ENCODE measurements around the gene TAF6. TPM values are rescaled to one million over a fixed set of nuclear protein-coding genes. Genes with fewer than 3 reads are reported as not detected.

Gene TAF6
- total RNA-seq, 1 donor from 2014 or later: 17.5 TPM

GRCh38 chr7:100075418-100075817 lies 43.7 kb downstream of the TAF6 start:
- no peak for DNase-seq (ENCODE audit: low spot score in 2 of 2)
- no peak for FAIRE-seq

GRCh38 chr7:100074841-100075240 lies 44.3 kb downstream of the TAF6 start:
- DNase-seq (ENCODE audit: low spot score in 2 of 2) (no peak), FAIRE-seq (no peak)

DNA sequence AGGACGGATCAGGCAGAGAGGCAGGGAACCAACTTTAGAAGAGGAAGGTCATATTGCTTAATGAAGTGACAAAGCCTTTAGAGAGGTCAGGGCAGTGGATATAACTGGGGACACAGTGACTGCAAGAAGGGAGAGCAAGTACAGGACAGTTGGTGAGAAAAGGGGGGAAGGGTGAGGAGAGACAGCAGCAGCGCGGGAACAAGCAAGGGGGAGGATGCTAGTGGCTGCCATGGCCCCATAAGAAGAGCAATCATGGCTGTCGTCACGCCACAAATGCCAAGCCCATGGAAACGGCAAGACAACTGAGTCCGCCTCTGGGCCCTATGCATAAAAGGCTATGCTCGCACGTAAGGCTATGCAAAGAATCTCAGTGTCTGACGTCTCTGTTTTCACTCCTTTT lies 46.7 kb downstream of the TAF6 start:
- FAIRE-seq (no peak), DNase-seq (ENCODE audit: low spot score in 2 of 2) (no peak)

- no peak for FAIRE-seq
- DNase-seq (ENCODE audit: low spot score in 2 of 2): no peak
Observed at GRCh38 chr7:100071018-100071723, 48.0 kb downstream of the TAF6 start.

- no peak for FAIRE-seq
- DNase-seq (ENCODE audit: low spot score in 2 of 2): no peak
Observed at GRCh38 chr7:100069991-100070390, 49.2 kb downstream of the TAF6 start.

- FAIRE-seq: no peak
- peak in 1 of 2 donors; percentile 22 for DNase-seq (ENCODE audit: low spot score in 2 of 2)
Observed at GRCh38 chr7:100066953-100067352, 52.2 kb downstream of the TAF6 start.

DNA sequence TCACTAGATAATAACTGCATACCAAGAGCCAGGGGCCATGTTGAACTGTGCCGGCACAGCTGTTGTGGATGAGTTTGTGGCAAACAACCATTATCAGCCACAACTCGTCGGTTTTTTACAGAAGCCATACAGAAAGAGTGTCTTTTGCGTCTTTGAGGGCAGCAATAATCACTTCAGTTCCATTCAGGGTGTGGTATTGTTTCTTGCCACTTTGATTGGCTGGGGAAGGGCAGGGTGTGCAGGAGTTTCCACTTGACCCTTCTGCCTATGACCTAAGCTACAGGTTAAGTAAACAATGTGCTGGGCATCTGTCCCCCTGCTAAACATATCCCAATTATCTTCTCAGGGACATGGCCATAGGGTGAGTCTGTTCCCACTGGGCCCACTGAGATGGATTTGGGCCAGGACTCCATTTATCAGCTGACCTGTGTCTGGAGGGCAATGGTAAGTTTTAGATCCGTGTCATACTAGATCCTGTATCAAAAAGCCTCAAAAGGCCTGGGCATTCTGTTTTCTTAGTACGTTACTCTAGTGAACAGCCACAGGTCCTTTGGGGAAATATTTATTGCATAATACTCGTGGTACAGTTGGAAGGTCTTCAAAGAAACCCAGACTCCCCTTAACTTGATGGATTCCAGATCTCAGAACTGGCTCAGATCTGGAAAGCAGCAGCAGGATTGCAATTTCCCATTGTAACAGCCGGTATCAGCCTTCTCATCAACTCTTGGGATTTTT lies 53.5 kb downstream of the TAF6 start:
- no peak for FAIRE-seq
- no peak for DNase-seq (ENCODE audit: low spot score in 2 of 2)

DNA sequence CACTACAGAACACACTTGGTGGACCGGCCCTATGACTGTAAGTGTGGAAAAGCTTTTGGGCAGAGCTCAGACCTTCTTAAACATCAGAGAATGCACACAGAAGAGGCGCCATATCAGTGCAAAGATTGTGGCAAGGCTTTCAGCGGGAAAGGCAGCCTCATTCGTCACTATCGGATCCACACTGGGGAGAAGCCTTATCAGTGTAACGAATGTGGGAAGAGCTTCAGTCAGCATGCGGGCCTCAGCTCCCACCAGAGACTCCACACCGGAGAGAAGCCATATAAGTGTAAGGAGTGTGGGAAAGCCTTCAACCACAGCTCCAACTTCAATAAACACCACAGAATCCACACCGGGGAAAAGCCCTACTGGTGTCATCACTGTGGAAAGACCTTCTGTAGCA lies 55.0 kb downstream of the TAF6 start:
- DNase-seq (ENCODE audit: low spot score in 2 of 2): no peak
- no peak for FAIRE-seq

DNA sequence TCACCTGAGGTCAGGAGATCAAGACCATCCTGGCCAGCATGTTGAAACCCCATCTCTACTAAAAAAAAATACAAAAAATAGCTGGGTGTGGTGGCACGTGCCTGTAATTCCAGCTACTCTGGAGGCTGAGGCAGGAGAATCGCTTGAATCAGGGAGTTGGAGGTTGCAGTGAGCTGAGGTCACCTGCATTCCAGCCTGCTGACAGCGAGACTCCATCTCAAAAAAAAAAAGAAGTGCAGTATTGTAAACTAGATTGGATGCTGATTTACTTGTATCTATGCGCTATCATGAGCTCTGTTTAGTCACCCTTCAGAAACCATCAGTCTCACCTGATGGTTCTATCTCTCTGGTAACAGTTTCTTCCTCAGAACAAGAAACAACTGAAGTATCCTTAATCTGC lies 55.8 kb downstream of the TAF6 start:
- DNase-seq (ENCODE audit: low spot score in 2 of 2) (no peak), FAIRE-seq (no peak)

DNA sequence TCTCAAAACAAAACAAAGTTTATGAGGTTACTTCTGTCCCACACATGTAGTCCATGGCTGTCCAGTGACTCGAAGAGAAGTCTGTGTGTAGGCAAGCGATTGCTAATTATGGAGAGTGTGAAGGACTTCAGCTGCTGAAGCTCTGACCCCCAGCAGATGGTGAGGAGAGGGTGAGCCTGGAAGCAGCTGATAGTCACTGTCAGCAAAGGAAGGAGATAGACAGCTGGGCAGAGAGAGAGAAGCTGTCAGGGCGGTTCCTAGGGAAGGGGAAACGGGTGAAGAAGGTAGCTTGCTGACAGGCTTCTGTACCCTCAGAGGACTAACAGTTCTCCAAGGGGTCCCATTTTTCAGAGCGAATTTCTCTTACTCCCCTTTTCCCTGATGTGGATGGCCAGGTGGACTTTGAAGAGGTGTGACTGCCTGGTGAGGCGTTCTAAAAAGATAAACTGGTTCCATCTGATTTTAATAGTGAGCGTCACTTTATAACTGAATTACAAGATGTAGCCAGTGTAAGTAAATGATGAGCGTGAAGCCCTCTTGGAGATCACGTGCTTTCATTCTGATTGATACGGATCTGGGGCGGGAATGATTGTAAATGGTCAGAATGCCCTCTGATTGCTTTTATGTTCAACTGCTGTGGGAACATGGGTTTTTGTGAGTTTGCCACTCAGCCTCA lies 57.5 kb downstream of the TAF6 start:
- FAIRE-seq (no peak), DNase-seq (ENCODE audit: low spot score in 2 of 2) (no peak)

- no peak for FAIRE-seq
- DNase-seq (ENCODE audit: low spot score in 2 of 2): no peak
Observed at GRCh38 chr7:100059251-100059739, 59.9 kb downstream of the TAF6 start.

Small RNAs within 50 kb of the gene (small RNA-seq; reads per million reads assigned to genes)
- gene MIR106B (114 reads per million, percentile 98 among the genes with 10 or more reads in this experiment), gene MIR25 (1,600 reads per million, percentile 99 among the genes with 10 or more reads in this experiment), gene MIR93 (976 reads per million, percentile 99 among the genes with 10 or more reads in this experiment)

Other genes starting within 250 kb of the TAF6 start
- not detected for gene OR2AE1, start 242.3 kb downstream of the TAF6 start, total RNA-seq
- gene TRIM4, start 199.8 kb downstream of the TAF6 start, total RNA-seq: 10.6 TPM
- 0.41 TPM for gene GJC3, start 189.7 kb downstream of the TAF6 start, total RNA-seq
- not detected for gene AZGP1, start 143.3 kb downstream of the TAF6 start, total RNA-seq
- 85.2 TPM for gene ZKSCAN1, start 103.8 kb downstream of the TAF6 start, total RNA-seq
- 17.9 TPM for gene ZSCAN21, start 69.6 kb downstream of the TAF6 start, total RNA-seq
- 44.4 TPM for gene ZNF3, start 37.6 kb downstream of the TAF6 start, total RNA-seq
- gene COPS6, start 30.4 kb downstream of the TAF6 start, total RNA-seq: 40.4 TPM
- 35.9 TPM for gene MCM7, start 18.0 kb downstream of the TAF6 start, total RNA-seq
- 24.9 TPM for gene AP4M1, start 17.7 kb downstream of the TAF6 start, total RNA-seq
- 17.1 TPM for gene CNPY4, start 276 bp upstream of the TAF6 start, total RNA-seq
- gene MBLAC1, start 7.6 kb upstream of the TAF6 start, total RNA-seq: 4.9 TPM
- 34.6 TPM for gene LAMTOR4, start 29.6 kb upstream of the TAF6 start, total RNA-seq
- gene TRAPPC14, start 39.4 kb upstream of the TAF6 start, total RNA-seq: 16.3 TPM
- 2.0 TPM for gene GAL3ST4, start 49.3 kb upstream of the TAF6 start, total RNA-seq
- gene GPC2, start 58.0 kb upstream of the TAF6 start, total RNA-seq: 75.0 TPM
- gene STAG3, start 58.6 kb upstream of the TAF6 start, total RNA-seq: 1.2 TPM
- not detected for gene PVRIG, start 100.6 kb upstream of the TAF6 start, total RNA-seq
- not detected for gene SPDYE3, start 188.3 kb upstream of the TAF6 start, total RNA-seq
- 9.0 TPM for gene PILRB, start 238.8 kb upstream of the TAF6 start, total RNA-seq